Measurements from ENCODE around the gene PPP1R15B.
A peak's percentile ranks its signal among the peaks of the same experiment; 100 is the strongest.

Gene PPP1R15B

DNA sequence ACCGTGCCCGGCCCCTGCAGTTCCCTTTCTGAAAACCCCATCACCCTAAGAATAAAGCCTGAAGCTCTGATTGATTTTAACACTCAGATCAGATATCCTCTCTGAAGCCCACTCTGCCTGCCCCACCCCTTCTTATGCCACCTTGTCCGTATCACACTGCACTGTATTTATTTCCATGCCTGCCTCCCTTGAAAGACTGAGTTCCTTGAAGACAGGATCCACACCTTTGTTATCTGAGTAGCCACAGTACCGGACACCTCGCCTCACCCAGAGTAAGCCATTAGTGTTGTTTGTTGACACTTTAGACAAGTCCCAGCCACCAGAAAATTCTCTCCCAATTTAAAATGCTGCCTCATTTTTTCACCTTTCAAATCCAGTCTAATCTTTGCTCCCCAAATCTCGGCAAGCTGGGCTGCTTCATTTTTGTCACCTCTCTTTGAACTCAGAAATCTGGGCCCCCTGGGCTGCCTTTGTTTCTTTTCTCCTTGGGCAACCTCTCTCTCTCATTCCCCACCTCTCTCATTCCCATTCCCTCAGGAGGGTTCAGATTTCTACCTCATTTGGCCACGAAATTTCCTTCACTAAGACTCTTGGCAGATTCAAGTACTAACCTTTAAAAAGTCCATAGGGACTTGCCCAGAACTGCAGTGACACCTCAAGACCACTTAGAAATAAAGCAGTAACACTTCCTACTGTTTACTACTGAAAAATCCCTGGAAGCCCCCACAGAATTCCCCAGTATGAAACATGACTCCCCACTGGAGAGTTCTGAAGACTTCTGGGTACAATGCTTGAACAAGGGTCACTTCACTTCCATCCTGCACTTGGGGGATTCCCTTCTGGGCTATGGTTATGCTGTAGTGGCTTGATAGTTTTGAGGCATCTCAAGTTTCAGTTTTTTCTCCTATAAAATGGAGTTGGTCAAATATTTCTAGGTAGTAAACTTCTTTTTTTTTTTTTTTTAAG lies 8.7 kb upstream of the PPP1R15B start:
- no peak for DNase-seq (ENCODE audit: low read depth)

DNA sequence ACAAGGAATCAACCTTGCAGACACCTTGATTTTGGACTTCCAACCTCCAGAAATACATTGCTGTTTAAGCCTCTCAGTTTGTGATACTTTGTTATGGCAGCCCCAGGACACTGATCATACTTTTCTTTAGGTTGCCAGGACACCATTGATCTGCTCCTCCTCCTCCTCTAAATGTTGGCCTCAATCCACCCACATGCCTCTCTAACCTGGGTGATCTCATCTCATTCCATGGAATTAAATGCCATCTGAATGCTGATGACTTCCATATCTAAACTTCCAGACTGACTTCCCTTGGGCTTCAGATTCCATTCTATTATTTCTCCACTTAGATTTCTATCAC lies 7.4 kb upstream of the PPP1R15B start:
- DNase-seq (ENCODE audit: low read depth), result no peak

- no peak for DNase-seq (ENCODE audit: low read depth)
Measured at GRCh38 chr1:204418174-204419063, 6.8 kb upstream of the PPP1R15B start.

DNA sequence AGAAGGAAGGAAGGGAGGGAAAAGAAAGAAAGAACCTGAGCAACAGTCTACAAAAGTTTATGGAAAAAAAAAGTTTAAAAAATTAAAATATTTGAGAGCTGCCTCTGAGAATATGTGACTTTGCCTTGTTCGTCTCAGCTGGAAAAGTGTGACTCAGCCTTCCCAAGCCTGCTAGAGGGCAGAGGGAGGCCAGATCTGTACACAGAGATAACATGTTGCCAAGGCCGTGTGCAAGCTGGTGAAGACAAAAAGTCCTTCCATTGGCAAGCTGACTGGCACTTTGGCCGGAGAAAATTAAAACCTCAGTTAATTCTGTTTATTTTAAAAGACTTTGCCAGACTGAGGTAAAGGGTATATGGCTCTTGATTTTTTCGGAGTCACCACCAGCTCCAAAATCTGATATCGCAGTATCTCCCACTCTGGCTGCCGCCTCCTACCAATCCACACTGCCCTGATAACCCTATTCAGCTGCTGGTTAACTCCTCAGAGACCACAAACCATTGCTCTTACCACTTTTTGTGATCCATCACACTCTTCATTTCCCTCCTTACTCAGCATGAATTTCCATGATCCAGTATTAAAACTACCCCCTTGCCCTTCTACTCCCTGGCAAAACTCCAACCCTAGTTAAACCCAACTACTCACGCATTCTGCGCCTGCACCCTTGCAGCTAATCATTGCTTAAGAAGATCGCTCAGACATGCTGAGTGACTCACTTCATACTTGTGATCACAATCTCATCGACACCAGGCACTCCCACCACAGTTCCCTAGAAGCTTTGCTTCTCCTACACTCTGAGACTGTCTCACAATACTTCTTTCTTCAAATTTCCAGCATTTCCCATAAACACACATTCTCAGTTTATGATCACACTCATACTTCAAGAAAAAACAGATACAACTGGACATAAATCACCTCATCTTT lies 5.7 kb upstream of the PPP1R15B start:
- no peak for DNase-seq (ENCODE audit: low read depth)

DNA sequence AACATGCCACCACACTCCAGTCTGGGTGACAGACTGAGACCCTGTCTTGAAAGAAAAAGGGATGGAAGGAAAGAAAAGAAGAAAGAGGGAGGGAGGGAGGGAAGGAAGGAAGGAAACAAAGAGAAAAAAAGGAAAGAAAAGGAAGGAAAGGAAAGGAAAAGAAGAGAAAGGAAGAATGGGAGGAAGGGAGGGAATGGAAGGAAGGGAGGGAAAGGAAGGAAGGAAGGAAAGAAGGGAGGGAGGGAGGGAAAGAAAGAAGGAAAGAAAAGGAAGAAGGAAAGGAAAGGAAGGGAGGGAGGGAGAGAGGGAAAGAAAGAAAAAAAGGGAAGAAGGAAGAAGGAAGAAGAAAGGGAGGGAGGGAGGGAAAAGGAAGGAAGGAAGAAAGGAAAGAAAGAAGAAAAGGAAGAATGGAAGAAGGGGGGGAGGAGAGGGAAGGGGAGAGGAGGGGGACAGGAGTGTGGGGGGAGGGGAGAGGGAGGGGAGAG lies 5.0 kb upstream of the PPP1R15B start:
- no peak for DNase-seq (ENCODE audit: low read depth)

DNA sequence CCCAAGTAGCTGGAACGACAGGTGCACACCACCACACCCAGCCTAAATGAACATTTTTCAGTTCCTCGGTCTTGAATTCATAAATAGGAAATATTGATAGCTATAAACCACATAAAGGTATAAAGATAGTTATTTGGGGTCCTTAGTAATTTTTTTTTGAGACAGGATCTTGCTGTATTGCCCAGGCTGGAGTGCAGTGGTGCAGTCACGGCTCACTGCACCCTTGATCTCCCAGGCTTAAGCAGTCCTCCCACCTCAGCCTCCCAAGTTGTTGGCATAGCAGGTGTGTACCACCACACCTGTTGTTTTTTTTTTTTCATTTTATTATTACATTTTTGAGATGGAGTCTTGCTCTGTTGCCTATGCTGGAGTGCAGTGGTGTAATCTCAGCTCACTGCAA lies 3.7 kb upstream of the PPP1R15B start:
- no peak for DNase-seq (ENCODE audit: low read depth)

- DNase-seq (ENCODE audit: low read depth), result no peak
Measured at GRCh38 chr1:204414016-204414415, 2.4 kb upstream of the PPP1R15B start.

DNA sequence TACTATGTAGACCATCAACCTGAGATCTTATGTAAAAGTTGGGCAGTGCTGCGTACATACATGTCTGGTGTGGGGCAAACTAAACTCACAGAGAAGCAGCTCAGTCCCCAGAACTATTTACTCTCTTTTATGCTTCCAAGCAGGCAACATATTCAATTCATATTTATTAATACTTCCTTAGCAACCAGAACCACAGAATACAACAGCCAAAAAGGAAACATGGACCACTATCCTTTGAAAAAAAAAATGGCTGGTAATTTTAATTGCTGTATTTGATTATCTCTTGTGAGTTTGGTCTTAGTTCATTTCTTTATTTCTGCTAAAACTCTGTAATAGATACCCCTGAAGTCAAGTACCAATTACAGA lies 1.5 kb upstream of the PPP1R15B start:
- no peak for DNase-seq (ENCODE audit: low read depth)

DNA sequence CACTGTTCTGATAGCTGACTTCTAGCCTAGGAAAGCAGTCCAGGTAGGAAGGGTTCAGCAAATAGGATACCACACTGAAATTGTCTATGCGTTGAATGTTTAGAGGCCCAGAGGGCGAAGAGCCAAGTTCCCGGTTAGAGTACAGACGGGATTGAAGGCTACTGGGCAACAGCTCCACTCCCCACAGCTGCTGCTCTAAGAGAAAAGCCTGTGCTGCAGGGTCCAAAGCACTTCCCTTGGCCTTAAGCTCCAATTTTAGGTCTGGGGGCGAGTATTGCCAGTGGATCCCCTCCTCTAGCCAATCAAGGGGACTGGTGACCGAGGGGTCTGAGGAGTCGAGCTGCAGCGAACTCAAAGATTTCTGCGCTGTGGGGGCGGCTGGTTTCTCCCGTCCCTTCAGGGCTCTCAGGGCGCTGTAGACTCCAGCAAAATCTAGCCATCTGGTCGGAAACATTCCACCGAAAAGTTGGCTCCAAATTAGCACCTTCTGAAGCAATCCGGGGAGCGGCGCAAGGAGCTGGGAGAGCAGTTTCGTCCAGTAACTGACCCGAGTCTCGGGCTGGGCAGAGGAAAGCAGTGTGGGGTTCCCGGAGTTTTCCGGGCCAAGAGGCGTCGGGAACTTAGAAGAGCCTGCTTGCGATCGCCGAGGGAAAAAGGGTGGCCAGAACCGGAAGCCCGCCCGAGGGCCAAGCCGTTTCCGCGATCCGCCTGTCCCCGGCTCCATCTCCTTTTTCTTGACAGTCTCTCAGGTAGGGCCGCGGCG lies 748 bp downstream of the PPP1R15B start:
- no peak for DNase-seq (ENCODE audit: low read depth)

- DNase-seq (ENCODE audit: low read depth), result no peak
Measured at GRCh38 chr1:204409836-204410687, 1.6 kb downstream of the PPP1R15B start.

DNA sequence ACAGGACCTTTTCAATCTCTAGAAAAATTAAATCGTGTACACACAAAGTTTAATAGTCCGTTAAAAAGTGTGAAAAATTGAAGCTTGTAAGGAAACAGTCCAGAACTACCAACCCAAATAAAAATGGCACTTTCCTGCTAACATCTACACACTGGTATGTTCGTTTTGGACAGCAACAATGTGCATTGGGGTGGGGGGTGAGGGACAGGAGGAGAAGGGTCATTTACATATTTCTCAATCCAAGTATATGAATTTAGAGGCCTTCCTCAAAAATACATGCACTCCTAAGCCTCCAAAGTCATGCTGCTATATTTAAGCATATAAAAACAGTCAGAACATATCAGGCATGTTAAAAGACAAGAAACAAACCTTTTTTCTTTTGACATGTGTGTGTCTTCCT lies 2.5 kb downstream of the PPP1R15B start:
- no peak for DNase-seq (ENCODE audit: low read depth)

DNA sequence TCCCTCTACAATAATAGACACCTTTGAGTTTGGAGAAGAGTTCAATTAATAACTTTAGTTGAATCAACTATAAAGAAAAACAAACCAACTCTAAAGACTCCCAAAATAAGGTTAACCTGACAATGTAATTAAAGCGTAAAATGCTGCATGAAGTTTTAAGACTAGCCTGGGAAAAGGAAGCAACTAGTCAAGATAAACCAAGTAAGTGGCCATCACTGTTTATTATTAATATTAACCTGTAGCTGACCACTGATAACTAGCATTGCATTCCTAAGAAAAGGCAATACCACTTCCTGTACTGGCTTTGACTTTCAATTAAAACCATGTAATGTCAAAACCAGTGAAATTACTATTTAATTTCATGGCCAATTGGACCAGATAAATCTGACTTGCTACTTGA lies 3.0 kb downstream of the PPP1R15B start:
- DNase-seq (ENCODE audit: low read depth), result no peak

GRCh38 chr1:204408074-204408507 lies 3.5 kb downstream of the PPP1R15B start:
- DNase-seq (ENCODE audit: low read depth), result peak; percentile 30

DNA sequence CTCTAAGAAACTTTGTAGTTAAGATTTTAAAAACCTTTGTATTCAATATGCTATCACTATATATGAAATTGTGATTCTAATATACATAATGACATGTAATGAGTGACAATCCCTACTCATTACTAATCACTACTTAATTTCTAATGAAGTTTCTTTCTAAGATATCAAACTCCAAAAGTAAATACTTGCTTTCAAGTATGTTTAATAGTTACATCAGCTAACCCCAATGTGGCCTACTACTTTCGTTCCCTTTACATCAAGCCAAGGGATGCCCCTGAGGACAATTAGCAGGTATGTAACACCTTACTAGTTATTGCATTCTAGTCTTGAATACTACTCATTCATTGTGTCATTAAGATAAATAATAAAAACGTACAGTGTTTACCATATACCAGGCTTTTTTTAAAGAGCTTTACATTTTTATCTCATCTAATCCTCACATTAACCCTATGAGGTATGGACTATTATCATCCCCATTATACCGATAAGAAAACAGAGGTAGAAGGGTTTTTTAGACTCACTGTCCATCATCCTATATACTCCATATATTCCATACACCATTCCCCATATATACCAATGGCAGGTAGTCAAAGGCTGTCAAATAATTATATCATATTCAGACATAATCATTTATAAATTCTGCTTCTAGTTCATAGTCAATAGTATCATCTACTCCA lies 4.2 kb downstream of the PPP1R15B start:
- DNase-seq (ENCODE audit: low read depth), result no peak

- DNase-seq (ENCODE audit: low read depth), result no peak
Measured at GRCh38 chr1:204406621-204407020, 5.0 kb downstream of the PPP1R15B start.

DNA sequence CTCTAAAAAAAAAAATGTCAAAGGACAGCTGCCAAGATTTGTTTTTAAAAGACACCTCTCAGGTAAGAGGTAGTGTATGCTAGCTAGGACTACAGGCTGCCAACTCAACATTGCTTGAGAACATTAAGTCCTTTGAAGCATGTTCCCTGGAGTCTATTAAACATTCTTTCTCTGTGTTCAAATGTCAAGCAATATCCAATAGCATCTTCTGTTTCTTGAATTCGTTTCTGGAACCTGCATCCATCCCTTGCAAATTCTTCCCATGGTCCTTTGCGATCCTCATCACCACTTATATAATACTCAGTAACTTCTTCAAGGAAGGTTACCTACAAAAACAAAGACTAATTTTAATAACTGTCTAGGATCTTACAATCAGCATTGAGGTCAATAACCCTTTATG lies 5.6 kb downstream of the PPP1R15B start:
- no peak for DNase-seq (ENCODE audit: low read depth)

- no peak for DNase-seq (ENCODE audit: low read depth)
Measured at GRCh38 chr1:204404629-204405028, 7.0 kb downstream of the PPP1R15B start.

- no peak for DNase-seq (ENCODE audit: low read depth)
Measured at GRCh38 chr1:204402391-204402790, 9.2 kb downstream of the PPP1R15B start.

GRCh38 chr1:204401730-204402129 lies 9.9 kb downstream of the PPP1R15B start:
- no peak for DNase-seq (ENCODE audit: low read depth)
